ENCODE measurements around the gene RAVER2.

- no peak for TF ChIP-seq CTCF (IDR thresholded peaks at IDR 0.05; ENCODE audit: extremely low read depth in 1 of 2, insufficient read depth in 1 of 2, low read depth in 1 of 2, low read length in 2 of 2)
- no peak for TF ChIP-seq POLR2AphosphoS5 (IDR thresholded peaks at IDR 0.05; ENCODE audit: insufficient read depth, low read depth, low read length)
- TF ChIP-seq GATA2 (IDR thresholded peaks at IDR 0.05; ENCODE audit: insufficient read depth, insufficient read length, low read depth, low read length) = no peak
- TF ChIP-seq POLR2A (IDR thresholded peaks at IDR 0.05; ENCODE audit: low read depth, low read length) = no peak
These were observed 128.7 kb downstream of the RAVER2 start for GRCh38 chr1:64873576-64873975.
